Fibroblast of lung (primary cell): ENCODE results near the gene CYP4F11. TPM values are rescaled to one million over a fixed set of nuclear protein-coding genes. Genes with fewer than 3 reads are reported as not detected.
"Not testable (repeated sequence)": the region's sequence is repeated elsewhere in the genome, so short reads cannot be mapped to it uniquely, and the experiment has no call there.

Experiments
- DNase-seq, 2 donors: peaks; one replicate each; pipeline versions ENCODE4 v3.0.0 to v3.0.0-alpha.2; 2010; ENCODE audit warnings: low read depth in 2 of 2
- H2AFZ ChIP-seq: 2 replicates; pipeline ENCODE4 v1.5.1; 2012; ENCODE audit warnings: low read length, control low read depth, inconsistent platforms
- H3K27ac ChIP-seq: 2 replicates; pipeline ENCODE4 v1.5.1; 2011; ENCODE audit warnings: low read length, control low read depth; ENCODE audit not compliant: insufficient read depth
- H3K27me3 ChIP-seq: 2 replicates; pipeline ENCODE4 v1.5.1; 2011; ENCODE audit warnings: mild to moderate bottlenecking, low read length; ENCODE audit not compliant: control insufficient read depth, insufficient read depth
- H3K36me3 ChIP-seq: 2 replicates; pipeline ENCODE4 v1.5.1; 2011; ENCODE audit warnings: low read length; ENCODE audit not compliant: control insufficient read depth, insufficient read depth
- H3K4me1 ChIP-seq: 2 replicates; pipeline ENCODE4 v1.5.1; 2011; ENCODE audit warnings: low read length; ENCODE audit not compliant: control insufficient read depth, insufficient read depth; ENCODE audit errors: extremely low read depth
- H3K4me2 ChIP-seq: 2 replicates; pipeline ENCODE4 v1.5.1; 2011; ENCODE audit warnings: low read length, control low read depth; ENCODE audit not compliant: insufficient read depth; ENCODE audit errors: extremely low read depth
- H3K4me3 ChIP-seq, 4 experiments: fragments of 200-600 bp in 1 of 4; sonication (generic) in 1 of 4; replicated peaks in 1 of 4; 2 replicates each; pipeline ENCODE4 v1.5.1; 2011 to 2016; ENCODE audit warnings: low read length in 4 of 4, low read depth in 3 of 4, mild to moderate bottlenecking in 3 of 4, control low read depth in 2 of 4, inconsistent platforms in 1 of 4, mixed read lengths in 1 of 4; ENCODE audit not compliant: insufficient read depth in 1 of 4; ENCODE audit errors: control extremely low read depth in 1 of 4
- H3K79me2 ChIP-seq: 2 replicates; pipeline ENCODE4 v1.5.1; 2012; ENCODE audit warnings: mild to moderate bottlenecking, low read length, inconsistent platforms; ENCODE audit not compliant: control insufficient read depth, insufficient read depth
- H3K9ac ChIP-seq: 2 replicates; pipeline ENCODE4 v1.5.1; 2011; ENCODE audit warnings: mild to moderate bottlenecking, low read length, control low read depth; ENCODE audit not compliant: insufficient read depth
- H3K9me3 ChIP-seq: 2 replicates; pipeline ENCODE4 v1.5.1; 2012; ENCODE audit warnings: low read depth, low read length; ENCODE audit not compliant: control insufficient read depth, insufficient read depth
- H4K20me1 ChIP-seq: 2 replicates; pipeline ENCODE4 v1.5.1; 2011; ENCODE audit warnings: low read length; ENCODE audit not compliant: control insufficient read depth, insufficient read depth; ENCODE audit errors: extremely low read depth
- EZH2 ChIP-seq: IDR thresholded peaks from 2 replicates; pipeline ENCODE4 v1.5.1; 2012; ENCODE audit warnings: low read length, control low read depth, mild to moderate bottlenecking; ENCODE audit errors: missing control alignments
- polyA plus RNA-seq, 2 donors: library from polyadenylated mRNA; depleted of rRNA in 1 of 2; stranded (reverse) in 1 of 2; unstranded in 1 of 2; fragments of >200 nt; gene quantifications; 2 replicates each; pipeline ENCODE4 v1.2.1, GENCODE V29; 2011 to 2012; ENCODE audit warnings: missing spikeins in 1 of 2
- total RNA-seq: library from RNA; depleted of rRNA; stranded (reverse); fragments of >200 nt; gene quantifications from 2 replicates; pipeline ENCODE4 v1.2.1, GENCODE V29; 2014
- TF ChIP-seq, protein P1 (sequence below), 2 donors: IDR thresholded peaks in 1 of 2; conservative IDR thresholded peaks in 1 of 2; 1 replicate in 1 of 2; 2 replicates in 1 of 2; pipeline ENCODE4 v1.5.1; 2011 to 2012; ENCODE audit warnings: low read length in 2 of 2, control low read depth in 1 of 2, inconsistent platforms in 1 of 2, low read depth in 1 of 2, mild to moderate bottlenecking in 1 of 2

Gene CYP4F11
- total and polyA plus RNA-seq, 2 donors (not counting 1 experiment from before 2014, with no cell fraction given): not detected

- Histone ChIP-seq H3K4me1 (no peaks in the 10 kb centered on the region), H3K4me2 (no peak overlapping the region), H3K4me3 (no peak overlapping the region), H3K36me3 (no peaks in the 10 kb centered on the region), H3K27ac (no peak overlapping the region), H2AFZ (no peak overlapping the region), H3K27me3 (no peaks in the 10 kb centered on the region), H4K20me1 (no peaks in the 10 kb centered on the region), H3K79me2 (no peaks in the 10 kb centered on the region), H3K9me3 (no peaks in the 10 kb centered on the region), H3K9ac (no peak overlapping the region)
- no peak for DNase-seq
- TF ChIP-seq EZH2: no peak
- TF ChIP-seq, protein P1, sequence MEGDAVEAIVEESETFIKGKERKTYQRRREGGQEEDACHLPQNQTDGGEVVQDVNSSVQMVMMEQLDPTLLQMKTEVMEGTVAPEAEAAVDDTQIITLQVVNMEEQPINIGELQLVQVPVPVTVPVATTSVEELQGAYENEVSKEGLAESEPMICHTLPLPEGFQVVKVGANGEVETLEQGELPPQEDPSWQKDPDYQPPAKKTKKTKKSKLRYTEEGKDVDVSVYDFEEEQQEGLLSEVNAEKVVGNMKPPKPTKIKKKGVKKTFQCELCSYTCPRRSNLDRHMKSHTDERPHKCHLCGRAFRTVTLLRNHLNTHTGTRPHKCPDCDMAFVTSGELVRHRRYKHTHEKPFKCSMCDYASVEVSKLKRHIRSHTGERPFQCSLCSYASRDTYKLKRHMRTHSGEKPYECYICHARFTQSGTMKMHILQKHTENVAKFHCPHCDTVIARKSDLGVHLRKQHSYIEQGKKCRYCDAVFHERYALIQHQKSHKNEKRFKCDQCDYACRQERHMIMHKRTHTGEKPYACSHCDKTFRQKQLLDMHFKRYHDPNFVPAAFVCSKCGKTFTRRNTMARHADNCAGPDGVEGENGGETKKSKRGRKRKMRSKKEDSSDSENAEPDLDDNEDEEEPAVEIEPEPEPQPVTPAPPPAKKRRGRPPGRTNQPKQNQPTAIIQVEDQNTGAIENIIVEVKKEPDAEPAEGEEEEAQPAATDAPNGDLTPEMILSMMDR (conservative IDR thresholded peaks at IDR 0.05 in 1 of 2, IDR thresholded peaks at IDR 0.05 in 1 of 2; ENCODE audit: low read depth in 1 of 2, low read length in 2 of 2): no peak
These were observed 59.4 kb downstream of the CYP4F11 start for GRCh38 chr19:15874821-15875474.

DNA sequence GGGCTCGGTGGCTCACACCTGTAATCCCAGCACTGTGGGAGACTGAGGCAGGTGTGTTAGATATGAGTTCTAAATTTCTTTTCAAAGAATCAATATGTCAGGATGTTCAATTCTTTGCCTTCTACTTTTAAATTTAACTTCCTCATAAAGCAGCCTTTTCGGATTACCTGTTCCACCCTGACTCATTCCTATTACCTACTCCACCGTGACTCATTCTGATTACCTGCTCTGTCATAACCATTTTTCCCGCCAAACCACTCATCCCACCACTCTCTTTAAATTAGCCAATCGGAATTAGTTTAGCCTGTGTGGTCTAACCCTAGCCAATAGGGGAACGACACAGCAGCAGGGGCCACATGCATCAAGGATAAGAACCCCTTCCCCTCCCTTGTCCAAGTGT lies 60.6 kb downstream of the CYP4F11 start:
- H3K9ac ChIP-seq, H3K27ac ChIP-seq, H3K4me1 ChIP-seq, H2AFZ ChIP-seq, H3K4me3 ChIP-seq, H3K27me3 ChIP-seq, H4K20me1 ChIP-seq, H3K36me3 ChIP-seq, H3K79me2 ChIP-seq, H3K4me2 ChIP-seq, DNase-seq, H3K9me3 ChIP-seq: not testable (repeated sequence)

DNA sequence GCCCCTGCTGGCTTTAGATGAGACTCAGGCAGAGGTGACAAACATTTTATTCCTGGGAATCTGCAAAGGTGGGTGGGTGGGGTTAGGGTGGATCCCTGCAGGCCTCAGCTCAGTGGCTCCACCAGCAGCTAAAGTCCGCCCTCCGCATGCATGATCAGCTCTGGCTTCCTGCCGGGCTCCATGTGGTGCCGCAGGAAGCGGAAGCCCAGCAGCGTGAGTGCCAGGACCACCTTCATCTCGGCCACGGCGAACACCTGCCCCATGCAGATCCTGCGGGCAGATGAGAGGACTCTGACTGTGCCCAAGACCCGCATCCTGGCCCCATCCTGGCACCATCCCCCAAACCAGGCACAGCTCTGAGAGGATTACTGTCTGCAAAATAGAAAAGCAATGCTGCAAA lies 62.8 kb downstream of the CYP4F11 start:
- Histone ChIP-seq H3K4me2 (no peak overlapping the region), H3K4me1 (no peaks in the 10 kb centered on the region), H4K20me1 (no peaks in the 10 kb centered on the region), H3K9ac (no peak overlapping the region), H3K79me2 (no peaks in the 10 kb centered on the region), H3K4me3 (no peak overlapping the region), H2AFZ (no peak overlapping the region), H3K36me3 (no peaks in the 10 kb centered on the region), H3K27ac (no peak overlapping the region), H3K27me3 (no peaks in the 10 kb centered on the region), H3K9me3 (no peaks in the 10 kb centered on the region)
- DNase-seq: no peak
- TF ChIP-seq, protein P1 (conservative IDR thresholded peaks at IDR 0.05 in 1 of 2, IDR thresholded peaks at IDR 0.05 in 1 of 2; ENCODE audit: low read depth in 1 of 2, low read length in 2 of 2): no peak
- no peak for TF ChIP-seq EZH2
